Measurements from ENCODE around the gene FLYWCH1.

FLYWCH1 gene

DNA sequence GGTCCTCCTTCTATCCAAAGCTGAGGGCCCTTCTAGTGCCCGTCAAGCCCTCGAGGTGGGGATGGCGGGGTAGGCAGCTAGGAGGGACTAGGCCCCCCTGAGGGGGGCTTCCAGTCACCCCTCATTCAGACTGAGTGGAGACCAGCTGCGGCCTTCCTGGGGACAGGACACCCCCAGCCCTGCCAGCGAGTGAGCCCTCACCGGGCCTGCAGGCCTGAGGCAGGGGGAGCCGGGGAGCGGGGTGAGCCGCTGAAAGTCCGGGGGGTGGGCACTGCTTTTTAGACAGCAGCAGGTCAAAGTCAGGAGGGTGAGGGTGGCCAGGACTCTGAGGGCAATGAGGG, 43.7 kb downstream of the FLYWCH1 start:
- no peak for DNase-seq

DNA sequence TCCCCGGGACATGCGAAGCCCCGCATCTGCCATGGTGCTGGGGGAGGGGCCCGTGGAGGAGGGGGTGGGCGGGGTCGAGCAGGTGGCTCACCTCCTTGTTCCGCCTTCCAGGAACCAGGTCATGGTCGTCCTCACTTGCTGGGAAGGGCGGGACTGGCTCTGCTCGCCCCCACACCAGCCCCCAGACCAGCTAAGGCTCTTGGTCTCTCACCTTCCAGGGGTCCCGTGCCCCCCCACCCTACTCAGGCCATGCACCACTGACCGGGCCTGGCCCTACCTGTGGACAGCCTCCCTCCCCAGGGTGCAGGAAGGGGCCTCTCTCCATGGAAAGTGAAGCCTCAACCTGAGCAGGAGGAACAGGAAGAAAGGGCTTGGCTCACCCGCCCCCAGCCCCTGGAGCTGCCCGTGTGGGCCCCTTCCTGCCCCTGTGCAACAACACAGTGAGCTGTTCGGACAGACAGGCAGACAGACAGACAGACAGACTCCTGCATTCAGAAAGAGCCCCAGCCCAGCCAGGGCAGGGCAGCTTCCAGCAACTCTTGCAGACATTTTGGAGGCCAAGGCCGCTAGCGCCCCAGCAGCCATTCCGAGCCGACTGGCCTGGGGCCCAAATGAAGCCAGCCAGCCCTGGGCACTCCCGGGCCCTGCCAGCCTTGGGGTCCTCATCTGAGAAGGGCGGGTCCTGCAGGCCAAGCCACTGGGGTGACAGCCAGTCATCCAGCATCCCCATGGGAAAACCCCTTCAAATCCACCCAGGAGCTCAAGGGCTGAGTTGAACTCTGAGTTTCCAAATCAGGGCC, 44.2 kb downstream of the FLYWCH1 start:
- no peak for DNase-seq

DNA sequence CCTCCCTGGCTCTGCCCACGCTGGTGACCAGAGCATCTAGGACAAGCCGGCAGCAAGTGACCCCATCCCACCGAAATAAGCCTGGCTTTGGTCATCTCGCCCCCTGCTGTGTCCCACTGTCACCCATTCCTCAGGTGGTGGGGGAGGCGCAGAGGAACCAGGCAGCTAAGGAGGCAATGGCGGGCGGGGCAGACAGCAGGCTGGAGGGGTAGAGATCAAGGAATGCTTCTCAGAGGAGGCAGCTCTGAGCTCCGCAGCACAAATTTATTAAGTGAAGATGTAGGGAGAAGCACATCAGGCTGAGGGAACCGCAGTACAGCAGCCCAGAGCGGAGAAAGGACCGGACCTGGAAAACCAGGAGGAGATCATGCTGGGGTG, 44.8 kb downstream of the FLYWCH1 start:
- DNase-seq = no peak

DNA sequence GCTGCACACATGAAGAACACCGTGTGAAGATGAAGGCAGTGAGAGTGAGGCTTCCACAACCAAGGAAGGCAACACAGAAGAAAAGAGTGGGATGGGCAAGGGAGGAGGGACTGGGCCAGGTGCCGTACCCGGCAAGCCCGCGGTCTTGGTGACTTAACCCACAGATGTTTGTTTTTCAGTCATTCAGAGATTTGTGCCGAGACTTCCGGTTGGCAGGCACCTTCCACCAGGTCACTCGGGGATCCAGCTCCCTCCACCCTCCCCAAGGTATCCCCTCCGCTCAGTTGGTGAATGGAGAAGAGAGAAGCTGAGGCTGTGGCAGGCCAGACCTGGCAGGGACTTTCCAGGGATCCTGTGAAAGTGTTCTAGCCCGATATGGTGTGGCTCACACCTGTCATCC, 47.5 kb downstream of the FLYWCH1 start:
- no peak for DNase-seq

DNA sequence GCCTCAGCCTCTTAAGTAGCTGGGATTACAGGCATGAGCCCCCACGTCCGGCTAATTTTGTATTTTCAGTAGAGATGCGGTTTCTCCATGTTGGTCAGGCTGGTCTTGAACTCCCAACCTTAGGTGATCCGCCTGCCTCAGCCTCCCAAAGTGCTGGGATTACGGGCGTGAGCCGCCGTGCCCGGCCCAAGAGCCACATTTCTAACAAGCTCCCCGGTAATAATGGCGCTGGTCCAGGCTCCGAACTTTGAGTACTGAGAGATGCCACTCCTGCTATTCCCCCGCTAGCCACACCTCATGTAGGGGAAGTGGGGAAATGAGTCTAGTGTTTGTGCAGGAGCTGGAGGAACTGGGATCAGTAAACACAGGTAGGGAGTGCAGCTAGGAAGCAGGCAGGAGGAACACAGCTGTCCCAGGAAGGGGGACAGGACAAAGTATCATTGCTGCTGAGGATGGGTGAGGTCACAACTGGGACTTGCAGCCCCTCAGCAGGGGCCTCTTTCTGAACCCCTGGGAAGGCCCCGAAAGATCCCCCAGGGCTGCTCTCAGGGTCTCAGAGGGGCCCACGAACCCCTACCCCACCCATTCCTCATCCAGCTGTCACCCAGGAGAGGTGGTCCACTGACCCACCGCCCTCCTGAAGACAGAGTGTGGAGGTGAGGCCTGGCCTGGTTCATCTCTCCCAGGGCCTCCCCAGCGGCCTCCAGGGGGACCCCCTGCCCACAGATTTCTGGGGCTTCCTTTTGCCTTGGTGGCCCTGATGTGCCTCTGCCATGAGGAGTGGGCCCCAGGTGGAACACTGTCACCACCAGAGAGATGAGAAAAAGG, 48.7 kb downstream of the FLYWCH1 start:
- DNase-seq = no peak

DNA sequence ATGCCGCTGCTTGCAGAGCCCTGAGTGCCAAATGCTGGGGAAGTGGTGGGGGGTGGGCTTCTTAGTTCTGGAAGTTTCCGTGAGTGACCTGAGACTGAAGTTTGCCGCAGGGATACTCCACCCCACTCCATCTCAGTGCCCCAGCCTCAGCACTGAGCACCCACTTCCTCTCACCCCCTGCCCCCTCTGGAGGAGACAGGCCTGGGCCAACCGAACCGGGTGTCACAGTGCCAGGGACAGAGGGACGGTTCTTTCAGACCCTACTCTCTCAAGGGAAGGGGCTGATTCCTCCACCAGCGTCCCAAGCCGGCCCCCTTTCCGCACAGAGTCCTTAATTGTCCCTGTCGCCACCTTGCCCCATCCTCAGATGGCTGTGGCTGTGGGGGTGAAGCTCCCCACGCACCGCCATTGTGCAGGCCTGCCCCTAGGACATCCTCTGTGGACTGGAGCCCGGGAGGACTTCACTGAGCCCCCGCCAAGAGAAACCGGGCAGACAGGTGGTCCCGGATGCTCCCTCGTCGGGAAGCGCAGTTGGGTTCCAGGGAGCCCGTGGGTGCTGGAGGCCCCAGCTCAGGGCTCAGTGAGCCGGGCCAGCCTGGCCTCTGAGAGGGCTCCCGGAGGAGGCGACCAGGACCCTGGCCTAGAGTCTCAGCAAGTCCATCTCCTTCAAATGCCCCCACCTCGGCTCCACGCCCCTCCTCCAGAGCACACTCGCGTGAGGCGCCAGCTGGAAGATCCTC, 50.8 kb downstream of the FLYWCH1 start:
- no peak for DNase-seq

DNA sequence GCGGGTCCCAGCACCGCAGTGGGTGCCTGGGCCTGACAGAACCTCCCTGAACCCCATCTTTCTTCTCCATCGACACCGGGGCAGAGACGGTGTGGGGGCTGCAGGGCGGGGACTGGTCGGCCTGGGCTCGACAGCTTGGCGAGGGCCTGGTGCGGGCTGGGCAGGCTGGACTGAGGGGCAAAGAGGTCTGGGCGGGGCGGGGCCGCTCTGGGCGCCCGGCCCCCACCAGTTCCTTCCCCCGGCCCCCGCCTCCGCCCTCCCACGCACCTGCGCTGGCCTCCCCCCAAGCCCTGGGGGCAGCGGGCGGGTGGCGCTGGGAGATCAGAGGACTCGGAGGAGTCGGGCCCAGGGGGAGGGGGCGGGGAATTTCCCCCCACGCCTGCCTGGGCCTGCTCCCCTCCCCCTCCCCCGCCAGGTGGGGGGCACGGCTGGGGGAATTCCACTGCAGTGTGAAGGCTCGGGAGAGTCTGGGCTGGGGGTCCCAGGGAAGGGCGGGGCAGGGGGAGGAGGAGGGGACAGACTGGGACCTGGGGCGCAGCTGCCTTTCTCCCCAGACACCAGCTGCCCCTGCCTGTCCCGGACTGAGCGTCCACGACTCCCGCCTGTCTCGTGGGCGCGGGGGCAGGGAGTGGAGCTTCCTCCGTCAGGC, 51.5 kb downstream of the FLYWCH1 start:
- DNase-seq = no peak

DNA sequence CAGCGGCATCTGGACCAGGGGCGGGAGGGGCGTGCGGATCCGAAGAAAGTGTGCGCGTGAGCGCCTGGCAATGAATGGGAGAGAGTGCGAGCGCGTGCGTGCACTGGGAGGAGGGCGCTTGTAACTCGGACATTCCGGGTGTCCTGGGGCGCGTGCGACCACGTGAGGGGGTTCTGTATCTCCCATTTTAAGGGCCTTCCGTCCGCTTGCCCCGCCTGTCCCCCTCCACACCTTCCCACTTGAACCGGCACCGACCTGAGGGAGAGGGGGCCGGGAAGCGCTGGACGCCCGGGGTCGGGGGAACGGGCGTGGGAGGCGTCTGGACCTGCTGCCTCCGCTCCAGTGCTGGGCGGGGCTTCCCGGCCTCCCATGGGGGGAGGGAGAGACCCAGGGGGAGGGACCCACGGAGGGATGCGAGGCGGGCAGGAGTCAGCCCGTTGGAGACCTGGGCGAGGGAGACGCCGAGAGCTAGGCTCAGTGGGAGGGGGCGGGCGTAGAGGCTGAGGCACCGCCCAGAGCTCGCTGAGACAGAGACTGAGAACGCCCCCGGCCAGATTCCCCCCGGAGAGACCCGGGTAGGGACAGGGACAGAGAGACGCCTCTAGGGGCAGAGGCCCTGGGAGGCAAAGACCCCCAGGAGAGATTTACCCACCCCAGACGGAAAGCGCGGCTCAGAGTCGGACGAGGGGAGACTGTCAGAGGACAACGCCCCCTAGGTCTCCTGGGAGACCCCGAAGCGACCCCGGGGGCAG, 52.2 kb downstream of the FLYWCH1 start, which contains the start of gene KREMEN2:
Gene KREMEN2 (plus strand): TSS at position 553 of the 752 bp plus-strand sequence. CDS start 246 bp downstream, outside the sequence.
- peak in 1 of 4 experiments; percentile 26 for DNase-seq

DNA sequence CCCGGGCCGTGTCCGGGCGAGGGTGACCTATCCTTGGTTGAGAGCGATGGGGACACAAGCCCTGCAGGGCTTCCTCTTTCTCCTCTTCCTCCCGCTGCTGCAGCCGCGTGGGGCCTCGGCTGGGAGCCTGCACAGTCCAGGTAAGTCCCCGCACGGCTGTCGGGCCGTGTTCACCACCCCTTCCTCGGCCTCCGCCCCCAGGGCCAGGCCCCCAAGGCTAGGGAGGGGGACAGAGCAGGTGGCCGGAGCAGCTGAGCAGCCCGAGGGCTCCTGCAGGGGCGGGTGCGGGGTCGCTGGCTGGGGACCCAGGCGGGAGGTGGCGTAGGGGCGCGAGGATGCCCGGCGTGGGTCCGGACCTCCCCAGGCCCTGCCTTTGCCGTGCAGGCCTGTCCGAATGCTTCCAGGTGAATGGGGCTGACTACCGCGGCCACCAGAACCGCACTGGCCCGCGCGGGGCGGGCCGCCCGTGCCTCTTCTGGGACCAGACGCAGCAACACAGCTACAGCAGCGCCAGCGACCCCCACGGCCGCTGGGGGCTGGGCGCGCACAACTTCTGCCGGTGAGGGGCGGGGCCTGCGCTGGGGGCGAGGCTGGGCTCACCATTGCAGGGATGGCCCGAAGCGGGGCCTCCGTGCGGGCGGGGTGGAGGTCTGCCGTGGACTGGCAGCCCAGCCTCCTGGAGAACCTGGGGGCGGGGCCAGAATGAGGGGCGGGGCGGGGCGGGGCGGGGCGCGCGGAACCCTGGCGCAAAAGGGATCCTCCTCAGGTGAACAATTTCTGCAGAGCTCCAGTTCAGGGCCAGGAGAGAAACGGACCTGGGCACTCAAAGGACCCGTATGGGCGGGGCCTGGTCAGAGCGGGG, 53.0 kb downstream of the FLYWCH1 start:
- peak in 2 of 4 experiments; percentile 22 to 58 for DNase-seq

DNA sequence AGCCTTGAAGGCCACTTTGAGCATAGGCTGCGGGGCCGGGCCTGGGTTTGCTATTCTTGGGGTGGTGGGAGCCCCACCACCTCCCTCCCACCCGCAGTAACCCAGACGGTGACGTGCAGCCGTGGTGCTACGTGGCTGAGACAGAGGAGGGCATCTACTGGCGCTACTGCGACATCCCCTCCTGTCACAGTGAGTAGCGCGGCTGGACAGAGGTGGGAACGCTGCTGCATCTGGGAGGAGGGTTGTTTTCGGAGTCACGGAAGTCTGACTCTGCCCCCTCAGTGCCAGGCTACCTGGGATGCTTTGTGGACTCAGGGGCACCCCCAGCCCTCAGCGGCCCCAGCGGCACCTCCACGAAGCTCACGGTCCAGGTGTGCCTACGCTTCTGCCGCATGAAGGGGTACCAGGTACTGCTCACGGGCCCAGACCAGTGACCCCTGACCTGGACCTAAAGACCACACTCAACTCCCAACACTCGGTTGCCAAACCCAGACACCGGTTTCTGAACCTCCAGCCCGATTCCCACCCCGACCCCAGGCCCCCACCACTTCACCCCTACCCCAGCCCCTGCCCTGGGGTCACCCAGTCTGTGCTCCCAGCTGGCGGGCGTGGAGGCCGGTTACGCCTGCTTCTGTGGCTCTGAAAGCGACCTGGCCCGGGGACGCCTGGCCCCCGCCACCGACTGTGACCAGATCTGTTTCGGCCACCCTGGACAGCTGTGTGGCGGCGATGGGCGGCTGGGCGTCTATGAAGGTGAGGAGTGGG, 54.5 kb downstream of the FLYWCH1 start:
- no peak for DNase-seq

DNA sequence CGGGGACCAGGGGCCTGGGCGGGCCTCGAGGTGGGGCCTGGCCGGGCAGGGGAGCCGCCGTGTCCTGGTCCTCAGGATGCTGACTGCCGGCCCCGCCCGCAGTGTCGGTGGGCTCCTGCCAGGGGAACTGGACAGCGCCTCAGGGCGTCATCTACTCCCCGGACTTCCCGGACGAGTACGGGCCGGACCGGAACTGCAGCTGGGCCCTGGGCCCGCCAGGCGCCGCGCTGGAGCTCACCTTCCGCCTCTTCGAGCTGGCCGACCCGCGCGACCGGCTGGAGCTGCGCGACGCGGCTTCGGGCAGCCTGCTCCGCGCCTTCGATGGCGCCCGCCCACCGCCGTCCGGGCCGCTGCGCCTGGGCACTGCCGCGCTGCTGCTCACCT, 55.1 kb downstream of the FLYWCH1 start:
- no peak for DNase-seq

DNA sequence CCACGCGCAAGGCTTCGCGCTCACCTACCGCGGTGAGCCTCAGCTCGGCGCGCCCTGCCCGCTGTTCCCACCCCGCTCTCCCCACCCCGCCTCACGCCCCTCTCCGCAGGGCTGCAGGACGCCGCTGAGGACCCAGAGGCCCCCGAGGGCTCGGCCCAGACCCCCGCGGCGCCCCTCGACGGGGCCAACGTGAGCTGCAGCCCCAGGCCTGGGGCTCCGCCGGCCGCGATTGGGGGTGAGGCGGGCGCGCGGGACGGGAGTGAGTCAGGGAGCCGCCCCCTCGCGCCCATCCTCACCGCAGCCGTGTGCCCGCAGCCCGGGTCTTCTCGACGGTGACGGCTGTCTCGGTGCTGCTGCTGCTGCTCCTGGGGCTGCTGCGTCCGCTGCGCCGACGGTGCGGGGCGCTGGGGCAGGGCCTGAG, 55.5 kb downstream of the FLYWCH1 start:
- DNase-seq = no peak

DNA sequence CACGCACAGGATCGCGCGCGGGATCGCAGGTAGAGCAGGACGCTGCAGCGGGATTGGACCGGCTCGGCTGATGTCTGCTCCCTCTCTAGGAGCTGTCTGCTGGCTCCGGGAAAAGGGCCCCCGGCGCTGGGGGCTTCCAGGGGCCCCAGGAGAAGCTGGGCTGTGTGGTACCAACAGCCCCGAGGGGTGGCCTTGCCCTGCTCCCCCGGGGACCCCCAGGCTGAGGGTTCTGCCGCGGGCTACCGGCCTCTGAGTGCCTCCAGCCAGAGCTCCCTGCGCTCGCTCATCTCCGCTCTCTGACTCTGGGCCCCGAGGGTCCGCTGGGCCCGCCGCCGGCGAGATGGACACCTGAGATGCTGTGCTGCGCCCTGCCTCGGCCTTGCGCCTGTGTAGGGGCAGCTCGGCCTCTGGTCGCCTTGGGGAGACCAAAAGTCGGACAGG, 56.0 kb downstream of the FLYWCH1 start:
- no peak for DNase-seq

DNA sequence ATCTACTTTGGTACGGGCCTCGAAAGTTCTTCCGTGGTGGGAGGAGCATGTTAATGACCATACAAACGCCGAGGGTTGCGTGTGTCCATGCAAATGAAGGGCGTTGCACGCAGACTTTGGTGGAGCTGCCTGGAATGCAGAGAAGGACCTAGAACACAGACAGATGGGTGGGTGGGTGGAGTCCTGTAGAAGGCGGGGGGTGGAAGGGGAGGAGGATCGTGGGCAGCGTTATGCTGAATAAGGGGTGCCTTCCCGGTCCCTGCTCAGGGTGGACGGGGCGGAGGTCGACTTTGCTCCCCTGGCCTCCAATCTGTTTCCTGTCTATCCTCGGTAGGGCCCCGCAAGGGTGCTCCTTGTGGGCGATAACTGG, 56.6 kb downstream of the FLYWCH1 start:
- DNase-seq = no peak

DNA sequence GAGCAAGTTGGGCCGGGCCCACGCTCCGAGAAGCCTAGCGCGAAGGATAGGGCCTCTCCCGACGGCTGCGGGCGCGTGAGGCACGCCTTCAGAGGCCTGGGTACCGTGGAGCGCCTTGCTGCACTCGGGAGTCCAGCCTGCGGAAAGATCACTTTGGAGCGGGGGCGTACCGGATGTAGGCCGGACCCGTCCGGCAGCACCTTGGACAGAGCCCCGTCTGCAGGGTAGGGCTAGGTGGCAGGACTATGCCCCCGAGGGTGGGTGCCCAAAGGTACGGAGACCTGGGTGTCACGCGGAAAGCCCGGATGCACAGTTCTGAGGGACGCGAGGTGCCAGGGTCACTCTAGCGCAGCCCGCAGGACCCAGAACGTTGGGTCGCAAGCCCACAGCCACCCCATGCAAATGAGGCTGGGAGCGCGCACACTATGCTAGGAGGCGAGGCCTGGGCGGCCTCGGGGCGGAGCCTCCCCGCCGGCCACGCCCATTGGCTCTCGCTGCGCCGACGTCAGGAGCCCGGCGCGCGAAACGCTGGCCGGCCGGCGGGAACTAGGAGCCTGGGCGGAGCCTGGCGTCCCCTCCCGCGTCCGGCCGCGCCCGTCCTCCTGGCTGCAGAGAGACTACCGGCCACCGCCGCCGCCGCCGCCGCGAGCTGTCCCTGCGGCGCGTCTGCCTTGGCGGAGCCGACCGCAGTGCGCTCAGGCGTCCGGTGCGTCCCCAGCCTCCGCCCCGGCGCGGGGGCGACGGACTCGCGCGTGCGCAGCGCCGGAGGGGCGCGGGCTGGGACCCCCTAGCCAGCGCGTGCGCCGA, 57.2 kb downstream of the FLYWCH1 start, which contains the start of gene PAQR4:
Gene PAQR4 (plus strand): TSS at position 611 of the 807 bp plus-strand sequence. CDS start 327 bp downstream, outside the sequence.
- peak in 3 of 4 experiments; percentile 30 to 65 (median 32) for DNase-seq

DNA sequence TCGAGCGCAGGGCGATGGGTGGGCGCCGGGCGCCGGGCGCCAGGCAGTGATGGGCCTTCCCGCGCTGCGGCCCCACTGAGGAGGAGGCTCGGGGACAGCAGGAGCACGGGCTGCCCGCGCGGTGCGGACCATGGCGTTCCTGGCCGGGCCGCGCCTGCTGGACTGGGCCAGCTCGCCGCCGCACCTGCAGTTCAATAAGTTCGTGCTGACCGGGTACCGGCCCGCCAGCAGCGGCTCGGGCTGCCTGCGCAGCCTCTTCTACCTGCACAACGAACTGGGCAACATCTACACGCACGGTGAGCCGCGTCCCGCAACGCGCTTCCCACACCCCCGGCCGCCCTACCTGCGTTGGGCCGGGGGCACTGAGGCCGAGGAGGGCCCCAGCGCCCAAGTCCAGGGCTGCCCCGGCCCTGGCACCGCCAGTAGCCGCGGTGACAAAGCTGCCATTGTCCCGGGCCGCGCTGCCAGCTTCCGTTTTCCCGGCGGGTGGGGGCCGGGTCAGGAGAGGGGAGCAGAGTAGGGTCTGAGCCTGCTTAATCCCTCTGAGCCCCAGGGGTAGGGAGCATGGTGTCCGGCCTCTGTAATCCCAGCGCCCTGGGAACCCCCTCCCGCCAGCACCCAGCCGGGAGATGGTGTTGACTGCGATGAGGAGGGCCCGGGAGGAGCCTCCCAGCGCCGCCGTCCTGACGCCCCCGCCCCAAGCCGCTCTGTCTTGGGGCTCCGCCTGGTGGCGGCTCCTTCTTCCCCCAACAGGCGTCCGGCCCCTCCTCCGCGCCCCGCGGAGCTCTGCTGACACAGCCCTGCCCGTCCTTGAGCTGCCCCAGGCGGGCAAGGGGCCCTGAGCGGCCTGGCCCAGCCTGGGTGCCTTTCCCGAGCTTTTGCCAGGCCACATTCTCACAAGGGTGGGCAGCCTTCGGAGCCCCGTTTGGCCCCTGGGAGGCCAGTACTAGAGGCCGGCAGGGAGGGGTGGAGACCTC, 58.1 kb downstream of the FLYWCH1 start:
- DNase-seq = peak in 2 of 4 experiments; percentile 30 to 43

DNA sequence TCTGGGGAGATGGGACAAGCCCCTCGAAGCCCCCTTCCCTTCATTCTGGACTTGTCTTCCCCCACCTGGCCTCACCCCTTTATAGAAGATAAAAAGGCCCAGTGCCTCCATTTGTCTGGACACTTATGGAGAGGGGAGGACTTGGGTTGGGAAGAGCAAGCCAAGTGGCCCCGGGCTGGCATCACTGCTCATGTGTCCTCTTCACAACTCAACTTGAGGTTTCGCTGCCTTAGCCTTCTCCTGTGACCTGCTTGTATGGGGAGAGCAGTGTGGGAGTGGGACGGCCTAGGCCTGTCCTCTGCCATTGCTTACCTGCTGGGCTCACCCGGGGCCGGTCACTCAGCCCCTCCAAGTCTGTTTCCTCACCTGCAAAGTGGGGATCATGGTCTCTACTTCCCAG, 58.8 kb downstream of the FLYWCH1 start:
- no peak for DNase-seq

All from activated naive CD4-positive, alpha-beta T cell (primary cell).